AG10803 (cell line): ENCODE data around the gene COPA.

Experiments used
- DNase-seq: peaks from one replicate; pipeline ENCODE4 v3.0.0; 2010; ENCODE audit warnings: low read depth
- H3K4me3 ChIP-seq: 2 replicates; pipeline ENCODE4 v1.5.1; 2011; ENCODE audit warnings: mild to moderate bottlenecking, low read length, control low read depth
- TF ChIP-seq, protein P1 (sequence below): conservative IDR thresholded peaks from 2 replicates; pipeline ENCODE4 v1.5.1; 2011; ENCODE audit warnings: mild to moderate bottlenecking, low read length, control low read depth, inconsistent platforms

Gene COPA

DNA sequence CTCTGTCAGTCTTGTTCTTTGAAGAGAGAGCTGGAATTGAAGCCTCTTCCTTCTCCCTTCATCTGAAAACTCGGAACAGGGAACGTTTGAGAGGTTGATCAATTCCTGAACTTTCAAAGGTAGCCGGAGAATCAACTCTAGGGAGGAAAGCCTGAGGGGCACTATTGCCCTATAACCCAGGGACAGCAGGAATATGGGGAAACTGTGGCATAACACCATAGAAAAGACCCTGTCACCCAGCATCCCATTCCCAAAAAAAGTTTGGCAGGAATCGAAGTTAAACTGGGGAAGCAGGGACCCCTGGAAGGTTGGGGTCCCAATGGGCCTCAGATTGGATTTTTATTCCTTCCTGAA is 18.7 kb upstream of the COPA start:
- TF ChIP-seq, protein P1, sequence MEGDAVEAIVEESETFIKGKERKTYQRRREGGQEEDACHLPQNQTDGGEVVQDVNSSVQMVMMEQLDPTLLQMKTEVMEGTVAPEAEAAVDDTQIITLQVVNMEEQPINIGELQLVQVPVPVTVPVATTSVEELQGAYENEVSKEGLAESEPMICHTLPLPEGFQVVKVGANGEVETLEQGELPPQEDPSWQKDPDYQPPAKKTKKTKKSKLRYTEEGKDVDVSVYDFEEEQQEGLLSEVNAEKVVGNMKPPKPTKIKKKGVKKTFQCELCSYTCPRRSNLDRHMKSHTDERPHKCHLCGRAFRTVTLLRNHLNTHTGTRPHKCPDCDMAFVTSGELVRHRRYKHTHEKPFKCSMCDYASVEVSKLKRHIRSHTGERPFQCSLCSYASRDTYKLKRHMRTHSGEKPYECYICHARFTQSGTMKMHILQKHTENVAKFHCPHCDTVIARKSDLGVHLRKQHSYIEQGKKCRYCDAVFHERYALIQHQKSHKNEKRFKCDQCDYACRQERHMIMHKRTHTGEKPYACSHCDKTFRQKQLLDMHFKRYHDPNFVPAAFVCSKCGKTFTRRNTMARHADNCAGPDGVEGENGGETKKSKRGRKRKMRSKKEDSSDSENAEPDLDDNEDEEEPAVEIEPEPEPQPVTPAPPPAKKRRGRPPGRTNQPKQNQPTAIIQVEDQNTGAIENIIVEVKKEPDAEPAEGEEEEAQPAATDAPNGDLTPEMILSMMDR, result no peak
- no peak for DNase-seq
- H3K4me3 ChIP-seq, result no peak overlapping the region

DNA sequence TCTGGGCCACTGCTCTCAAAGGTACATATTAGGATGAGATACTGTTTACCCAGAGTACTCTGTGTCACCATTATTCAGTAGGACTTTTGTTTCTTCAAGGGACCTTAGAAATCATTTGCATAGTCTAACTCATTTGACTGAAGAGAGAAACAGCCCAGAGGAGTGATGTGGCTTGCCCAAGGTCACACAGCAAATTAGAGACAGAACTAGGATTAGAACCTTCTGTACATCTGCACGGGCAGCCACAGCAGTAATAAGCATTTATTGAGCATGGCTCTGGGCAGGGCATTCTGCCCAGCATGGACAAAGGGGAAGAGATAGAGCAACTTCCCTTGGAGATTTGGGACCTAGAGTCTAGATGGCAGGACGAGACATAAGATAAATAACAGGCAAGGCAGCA is 18.1 kb upstream of the COPA start:
- TF ChIP-seq, protein P1, result no peak
- no peak overlapping the region for H3K4me3 ChIP-seq
- no peak for DNase-seq

DNA sequence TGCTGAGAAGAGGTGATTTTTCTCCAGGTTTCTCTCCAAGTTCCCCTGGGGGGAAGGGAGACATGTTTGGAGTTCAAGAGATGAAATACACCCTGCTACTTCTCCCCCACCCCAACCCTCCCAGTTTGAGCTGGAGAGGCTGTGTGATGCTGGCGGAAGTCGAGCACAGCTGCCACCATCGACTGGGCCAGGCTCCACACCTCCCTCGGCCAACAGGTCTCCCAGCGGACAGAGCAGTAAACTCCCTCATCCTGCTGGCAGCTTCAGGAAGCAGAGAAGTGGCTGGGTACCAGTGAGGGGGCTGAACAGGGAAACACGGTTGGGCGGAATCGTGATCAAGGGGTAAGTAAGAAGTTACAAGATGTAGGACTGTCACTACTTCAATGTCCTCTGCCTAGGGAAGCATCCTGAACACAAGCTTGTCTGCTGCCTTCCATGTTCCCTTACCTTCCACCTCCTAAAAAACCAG is 17.2 kb upstream of the COPA start:
- no peak for DNase-seq
- no peak overlapping the region for H3K4me3 ChIP-seq
- TF ChIP-seq, protein P1, result no peak

DNA sequence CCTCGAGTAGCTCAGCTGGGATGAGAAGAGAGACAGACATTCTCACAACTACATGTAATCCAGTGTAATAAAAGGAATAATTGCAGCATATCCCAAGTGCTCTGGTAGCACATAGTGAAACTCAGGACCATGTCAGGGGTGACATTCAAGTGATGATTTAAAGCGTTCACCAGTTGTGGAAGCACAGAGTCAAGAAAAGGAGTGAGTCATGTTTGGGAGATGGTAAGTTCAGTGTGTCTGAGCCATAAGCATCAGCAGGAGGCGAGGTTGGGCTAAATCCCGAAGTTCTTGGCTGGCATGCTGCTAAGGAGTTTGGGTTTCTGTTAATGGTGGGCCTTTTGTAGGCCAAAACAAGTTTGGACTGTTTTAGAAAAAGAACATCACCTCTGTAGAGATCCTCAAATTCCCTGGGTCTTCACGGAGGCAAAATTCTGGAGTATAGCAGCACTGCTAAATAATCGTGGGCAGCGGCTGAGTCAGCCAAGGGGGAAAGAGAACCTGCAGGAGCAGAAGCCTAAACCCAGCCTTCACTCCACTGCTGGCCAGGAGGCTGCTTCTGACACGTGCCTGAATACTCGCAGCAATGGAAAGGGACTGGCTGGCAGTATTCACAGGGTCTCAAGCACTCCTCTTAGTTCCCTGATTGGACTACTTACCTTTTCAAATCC is 16.6 kb upstream of the COPA start:
- DNase-seq, result no peak
- TF ChIP-seq, protein P1, result no peak
- no peak overlapping the region for H3K4me3 ChIP-seq

DNA sequence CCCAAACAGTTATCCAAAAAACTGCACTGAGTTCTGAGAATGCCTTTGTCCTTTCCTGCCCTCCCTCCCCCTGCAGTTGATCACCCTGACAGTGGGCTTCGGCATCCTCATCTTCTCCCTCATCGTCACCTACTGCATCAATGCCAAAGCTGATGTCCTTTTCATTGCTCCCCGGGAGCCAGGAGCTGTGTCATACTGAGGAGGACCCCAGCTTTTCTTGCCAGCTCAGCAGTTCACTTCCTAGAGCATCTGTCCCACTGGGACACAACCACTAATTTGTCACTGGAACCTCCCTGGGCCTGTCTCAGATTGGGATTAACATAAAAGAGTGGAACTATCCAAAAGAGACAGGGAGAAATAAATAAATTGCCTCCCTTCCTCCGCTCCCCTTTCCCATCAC is 15.0 kb upstream of the COPA start:
- DNase-seq, result no peak
- TF ChIP-seq, protein P1, result no peak

DNA sequence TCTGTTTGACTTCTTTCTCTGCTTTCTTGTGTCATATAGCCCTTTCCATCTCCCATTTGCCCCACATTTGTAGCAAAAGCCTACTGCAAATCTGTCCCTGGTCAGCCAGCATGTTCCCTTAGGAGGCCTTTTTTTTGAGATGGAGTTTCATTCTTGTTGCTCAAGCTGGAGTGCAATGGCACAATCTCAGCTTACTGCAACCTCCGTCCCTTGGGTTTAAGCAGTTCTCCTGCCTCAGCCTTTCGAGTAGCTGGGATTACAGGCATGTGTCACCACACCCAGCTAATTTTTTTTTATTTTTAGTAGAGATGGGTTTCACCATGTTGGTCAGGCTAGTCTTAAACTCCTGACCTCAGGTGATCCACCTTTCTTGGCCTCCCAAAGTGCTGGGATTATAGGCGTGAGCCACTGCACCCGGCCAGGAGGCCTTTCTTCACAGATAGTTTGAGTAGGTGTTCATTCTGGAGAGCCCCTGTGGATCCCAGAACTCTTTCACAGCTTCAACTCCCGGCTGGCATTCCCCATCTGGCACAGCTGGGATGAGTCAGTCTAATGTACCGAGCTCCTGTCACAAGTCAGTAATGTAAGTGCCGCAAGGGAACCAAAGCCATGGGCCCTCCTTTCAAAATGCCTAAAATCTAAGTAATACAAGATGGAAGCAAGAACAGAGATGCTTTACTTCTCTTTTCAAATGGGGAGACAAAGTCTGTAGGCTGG is 14.4 kb upstream of the COPA start:
- DNase-seq, result peak; percentile 56
- H3K4me3 ChIP-seq, result no peak overlapping the region
- TF ChIP-seq, protein P1, result no peak

More for the DNA sequence above, 15.0 kb upstream of the COPA start:
- H3K4me3 ChIP-seq, result no peak overlapping the region
